SK-N-SH (cell line): ENCODE results near the gene GATA2. TPM values are rescaled to one million over a fixed set of nuclear protein-coding genes. Genes with fewer than 3 reads are reported as not detected.

Experiments used
- CTCF ChIA-PET: fragments of 300-600, 350-600 bp; formaldehyde crosslinking; extraction: SDS; loops from one replicate; lab custom pipeline; 2021; lab: Yijun Ruan, JAX
- POLR2A ChIA-PET: fragments of 350-600 bp; sonication (Branson Sonifier 250); formaldehyde crosslinking; extraction: SDS; loops from one replicate; lab custom pipeline; 2020; ENCODE audit warnings: antibody characterized with exemption, inconsistent platforms; lab: Yijun Ruan, JAX
- DNase-seq: peaks from one replicate; pipeline ENCODE4 v3.0.0; 2012
- H2AFZ ChIP-seq: fragments of 200-600 bp; sonication (generic); 2 replicates; pipeline ENCODE4 v1.8.1; 2016; ENCODE audit warnings: antibody characterized with exemption, mild to moderate bottlenecking, low read depth
- H3F3A ChIP-seq: fragments of 200-600 bp; sonication (generic); replicated peaks from 2 replicates; pipeline ENCODE3; 2016; ENCODE audit warnings: antibody characterized with exemption, mild to moderate bottlenecking; ENCODE audit not compliant: insufficient read depth
- H3K27ac ChIP-seq, 2 experiments: fragments of 200-500 bp in 1 of 2; fragments of 200-600 bp in 1 of 2; sonication (Bioruptor generic) in 1 of 2; sonication (generic), shearing (Covaris generic) in 1 of 2; 2 replicates each; pipeline versions ENCODE4 v1.5.1 to v1.6.1; 2014 to 2016; ENCODE audit warnings: low read depth in 2 of 2, inconsistent platforms in 1 of 2, low read length in 1 of 2, mild to moderate bottlenecking in 1 of 2, mixed read lengths in 1 of 2
- H3K27me3 ChIP-seq: fragments of 200-600 bp; sonication (generic), shearing (Covaris generic); 2 replicates; pipeline ENCODE4 v1.6.1; 2016; ENCODE audit warnings: mixed run types; ENCODE audit not compliant: insufficient read depth
- H3K36me3 ChIP-seq, 2 experiments: fragments of 200-500 bp in 1 of 2; fragments of 200-600 bp in 1 of 2; sonication (Bioruptor generic) in 1 of 2; sonication (generic) in 1 of 2; replicated peaks in 1 of 2; 2 replicates each; pipeline versions ENCODE3 to v1.5.1; 2014 to 2016; ENCODE audit warnings: low read length in 1 of 2, mild to moderate bottlenecking in 1 of 2; ENCODE audit not compliant: insufficient read depth in 2 of 2, control insufficient read depth in 1 of 2
- H3K4me1 ChIP-seq, 2 experiments: fragments of 200-500 bp in 1 of 2; fragments of 200-600 bp in 1 of 2; sonication (Bioruptor generic) in 1 of 2; sonication (generic), shearing (Covaris generic) in 1 of 2; 2 replicates each; pipeline versions ENCODE4 v1.5.1 to v1.6.1; 2014 to 2016; ENCODE audit warnings: low read depth in 1 of 2, low read length in 1 of 2, mixed run types in 1 of 2; ENCODE audit not compliant: insufficient read depth in 2 of 2, control insufficient read depth in 1 of 2
- H3K4me2 ChIP-seq: fragments of 200-600 bp; sonication (generic), shearing (Covaris generic); 2 replicates; pipeline ENCODE4 v1.6.1; 2017; ENCODE audit warnings: mixed run types
- H3K4me3 ChIP-seq, 2 experiments: fragments of 200-500 bp in 1 of 2; fragments of 200-600 bp in 1 of 2; sonication (Bioruptor generic) in 1 of 2; sonication (generic), shearing (Covaris generic) in 1 of 2; 2 replicates each; pipeline versions ENCODE4 v1.5.1 to v1.8.1; 2014 to 2016; ENCODE audit warnings: low read depth in 2 of 2, inconsistent platforms in 1 of 2, low read length in 1 of 2, mild to moderate bottlenecking in 1 of 2, mixed read lengths in 1 of 2, moderate library complexity in 1 of 2
- H3K79me2 ChIP-seq: fragments of 200-600 bp; sonication (generic); 2 replicates; pipeline ENCODE4 v1.8.1; 2017; ENCODE audit warnings: mild to moderate bottlenecking; ENCODE audit not compliant: insufficient read depth
- H3K9ac ChIP-seq: fragments of 200-600 bp; sonication (generic); 2 replicates; pipeline ENCODE4 v1.6.1; 2017; ENCODE audit warnings: mixed run types
- H3K9me2 ChIP-seq: fragments of 200-600 bp; sonication (generic); 2 replicates; pipeline ENCODE4 v1.6.1; 2017; ENCODE audit warnings: mixed run types
- H3K9me3 ChIP-seq: fragments of 200-600 bp; sonication (generic); 2 replicates; pipeline ENCODE4 v1.6.1; 2017; ENCODE audit warnings: mixed run types, mild to moderate bottlenecking, moderate library complexity
- H4K20me1 ChIP-seq: fragments of 200-600 bp; sonication (generic); 2 replicates; pipeline ENCODE4 v1.6.1; 2017; ENCODE audit warnings: mild to moderate bottlenecking, mixed run types; ENCODE audit not compliant: insufficient read depth
- CHD2 ChIP-seq: fragments of 150-350 bp; IDR thresholded peaks from 2 replicates; pipeline ENCODE4 v1.6.1; 2018; ENCODE audit warnings: low read length; ENCODE audit not compliant: partially characterized antibody
- EZH2phosphoT487 ChIP-seq: fragments of 200-600 bp; sonication (generic); IDR thresholded peaks from 2 replicates; pipeline ENCODE4 v1.6.1; 2017; ENCODE audit warnings: low read depth, mixed run types, mild to moderate bottlenecking, antibody characterized with exemption, moderate library complexity, borderline replicate concordance
- FOXM1 ChIP-seq: IDR thresholded peaks from 2 replicates; pipeline ENCODE4 v1.4.0; 2012; ENCODE audit warnings: low read depth, mild to moderate bottlenecking
- MEF2A ChIP-seq: IDR thresholded peaks from 2 replicates; pipeline ENCODE4 v1.4.0; 2012; ENCODE audit warnings: low read depth, borderline replicate concordance
- NRF1 ChIP-seq: IDR thresholded peaks from 2 replicates; pipeline ENCODE4 v1.6.1; 2012; ENCODE audit warnings: low read depth, mild to moderate bottlenecking, low read length
- RXRA ChIP-seq: IDR thresholded peaks from 2 replicates; pipeline ENCODE4 v1.4.0; 2012; ENCODE audit warnings: low read depth, mild to moderate bottlenecking, borderline replicate concordance
- SMC3 ChIP-seq: IDR thresholded peaks from 2 replicates; pipeline ENCODE4 v1.6.1; 2012; ENCODE audit warnings: low read depth, low read length, improper control_type of control experiment
- TAF1 ChIP-seq: IDR thresholded peaks from 2 replicates; pipeline ENCODE4 v1.6.1; 2012; ENCODE audit warnings: low read depth, mild to moderate bottlenecking, low read length, moderate library complexity, borderline replicate concordance
- YY1 ChIP-seq: IDR thresholded peaks from 2 replicates; pipeline ENCODE4 v1.4.0; 2012; ENCODE audit warnings: low read depth, mild to moderate bottlenecking
- WGBS: methylation state at CpG from one replicate; pipeline ENCODE4 v1.1.6; 2017; ENCODE audit warnings: low lambda C conversion rate; 5-methylcytosine and 5-hydroxymethylcytosine counted together
- polyA plus RNA-seq, 3 experiments: library from polyadenylated mRNA; depleted of rRNA; stranded (reverse); fragments of >200 nt; gene quantifications; 2 replicates each; pipeline ENCODE4 v1.2.3, GENCODE V29; 2012
- TF ChIP-seq, protein P1 (sequence below): IDR thresholded peaks from 2 replicates; pipeline ENCODE4; 2012
- TF ChIP-seq, protein P2 (sequence below): IDR thresholded peaks from 2 replicates; pipeline ENCODE4 v1.6.1; 2012; ENCODE audit warnings: mild to moderate bottlenecking, low read depth, low read length, moderate library complexity

GATA2 gene
- polyA plus RNA-seq, 1 of the 3 experiments (the other 2 are of a cell fraction), result 5.5 TPM

DNA sequence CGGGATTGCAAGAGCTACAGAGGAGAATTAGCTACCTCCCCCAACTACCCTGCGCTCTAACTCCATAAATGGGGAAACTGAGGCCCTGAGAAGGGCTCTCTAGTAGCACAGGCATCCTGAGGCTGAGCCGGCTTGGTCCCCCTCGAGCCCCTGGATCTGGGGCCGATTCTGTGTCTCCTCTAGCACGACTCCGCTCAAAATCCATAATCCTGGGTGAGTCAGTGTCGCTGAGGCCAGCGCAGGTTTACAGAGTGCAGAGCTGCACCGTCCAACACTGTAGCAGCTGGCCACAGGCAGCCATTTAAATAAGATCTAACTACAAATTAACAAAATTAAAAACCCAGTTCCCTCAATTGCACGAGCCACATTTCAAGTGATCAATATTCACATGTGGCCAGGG is 10.8 kb downstream of the GATA2 start (continued):
- TF ChIP-seq, protein P1, sequence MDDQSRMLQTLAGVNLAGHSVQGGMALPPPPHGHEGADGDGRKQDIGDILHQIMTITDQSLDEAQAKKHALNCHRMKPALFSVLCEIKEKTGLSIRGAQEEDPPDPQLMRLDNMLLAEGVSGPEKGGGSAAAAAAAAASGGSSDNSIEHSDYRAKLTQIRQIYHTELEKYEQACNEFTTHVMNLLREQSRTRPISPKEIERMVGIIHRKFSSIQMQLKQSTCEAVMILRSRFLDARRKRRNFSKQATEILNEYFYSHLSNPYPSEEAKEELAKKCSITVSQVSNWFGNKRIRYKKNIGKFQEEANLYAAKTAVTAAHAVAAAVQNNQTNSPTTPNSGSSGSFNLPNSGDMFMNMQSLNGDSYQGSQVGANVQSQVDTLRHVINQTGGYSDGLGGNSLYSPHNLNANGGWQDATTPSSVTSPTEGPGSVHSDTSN, result no peak

DNA sequence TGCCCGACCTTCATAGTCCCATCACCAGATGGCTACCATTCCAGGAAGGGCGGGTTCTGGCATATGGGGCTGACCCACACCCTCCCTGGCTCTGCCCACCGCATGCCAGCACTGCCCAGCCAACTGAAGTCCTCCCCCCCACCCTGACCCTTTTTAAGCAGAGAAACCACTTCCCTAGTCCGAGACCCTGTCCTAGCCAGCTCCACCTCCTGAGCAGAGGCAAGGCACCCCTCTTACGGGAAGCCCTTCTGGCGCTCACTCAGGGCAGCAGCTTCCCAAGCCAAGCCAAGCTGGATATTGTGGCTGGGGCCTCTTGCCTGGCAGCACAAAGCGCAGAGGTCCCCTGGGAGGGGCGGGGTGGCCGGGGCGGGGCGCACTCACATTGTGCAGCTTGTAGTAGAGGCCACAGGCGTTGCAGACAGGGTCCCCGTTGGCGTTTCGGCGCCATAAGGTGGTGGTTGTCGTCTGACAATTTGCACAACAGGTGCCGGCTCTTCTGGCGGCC is 11.5 kb downstream of the GATA2 start:
- no peaks in the 10 kb centered on the region for H3K27me3 ChIP-seq
- CTCF ChIA-PET, result interaction anchor here (1.1 to 13.1 kb wide), 10 partner anchors 9 to 311 kb away, joined by 3 to 177 read pairs (median 10); no protein-coding TSS in a partner anchor
- no peak for TF ChIP-seq CHD2
- TF ChIP-seq, protein P2, sequence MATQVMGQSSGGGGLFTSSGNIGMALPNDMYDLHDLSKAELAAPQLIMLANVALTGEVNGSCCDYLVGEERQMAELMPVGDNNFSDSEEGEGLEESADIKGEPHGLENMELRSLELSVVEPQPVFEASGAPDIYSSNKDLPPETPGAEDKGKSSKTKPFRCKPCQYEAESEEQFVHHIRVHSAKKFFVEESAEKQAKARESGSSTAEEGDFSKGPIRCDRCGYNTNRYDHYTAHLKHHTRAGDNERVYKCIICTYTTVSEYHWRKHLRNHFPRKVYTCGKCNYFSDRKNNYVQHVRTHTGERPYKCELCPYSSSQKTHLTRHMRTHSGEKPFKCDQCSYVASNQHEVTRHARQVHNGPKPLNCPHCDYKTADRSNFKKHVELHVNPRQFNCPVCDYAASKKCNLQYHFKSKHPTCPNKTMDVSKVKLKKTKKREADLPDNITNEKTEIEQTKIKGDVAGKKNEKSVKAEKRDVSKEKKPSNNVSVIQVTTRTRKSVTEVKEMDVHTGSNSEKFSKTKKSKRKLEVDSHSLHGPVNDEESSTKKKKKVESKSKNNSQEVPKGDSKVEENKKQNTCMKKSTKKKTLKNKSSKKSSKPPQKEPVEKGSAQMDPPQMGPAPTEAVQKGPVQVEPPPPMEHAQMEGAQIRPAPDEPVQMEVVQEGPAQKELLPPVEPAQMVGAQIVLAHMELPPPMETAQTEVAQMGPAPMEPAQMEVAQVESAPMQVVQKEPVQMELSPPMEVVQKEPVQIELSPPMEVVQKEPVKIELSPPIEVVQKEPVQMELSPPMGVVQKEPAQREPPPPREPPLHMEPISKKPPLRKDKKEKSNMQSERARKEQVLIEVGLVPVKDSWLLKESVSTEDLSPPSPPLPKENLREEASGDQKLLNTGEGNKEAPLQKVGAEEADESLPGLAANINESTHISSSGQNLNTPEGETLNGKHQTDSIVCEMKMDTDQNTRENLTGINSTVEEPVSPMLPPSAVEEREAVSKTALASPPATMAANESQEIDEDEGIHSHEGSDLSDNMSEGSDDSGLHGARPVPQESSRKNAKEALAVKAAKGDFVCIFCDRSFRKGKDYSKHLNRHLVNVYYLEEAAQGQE, result no peak
- TF ChIP-seq FOXM1, result no peak
- TF ChIP-seq RXRA, result no peak
- no peak for TF ChIP-seq MEF2A
- no peak for TF ChIP-seq YY1
- no peak for TF ChIP-seq TAF1
- TF ChIP-seq EZH2phosphoT487, result no peak
- no peak for TF ChIP-seq NRF1
- TF ChIP-seq SMC3, result no peak
- TF ChIP-seq, all 33 proteins: peak for 0
- WGBS, result 86% methylated on average over 14 of the region's 19 CpGs
- DNase-seq, result peak; percentile 60
- no peak overlapping the region for H3K9ac ChIP-seq
- no peak overlapping the region for H3K4me2 ChIP-seq
- H3K4me3 ChIP-seq, result no peak overlapping the region; a peak in 1 of 4 replicates
- no peaks in the 10 kb centered on the region for H3K9me3 ChIP-seq
- peaks cover 8 to 43% of the 10 kb centered on the region in 2 experiments for H3K4me1 ChIP-seq
- peaks cover 0 to 29% of the 10 kb centered on the region in 2 experiments for H3K36me3 ChIP-seq
- no peak overlapping the region for H2AFZ ChIP-seq
- peaks cover 7% of the 10 kb centered on the region for H3F3A ChIP-seq
- POLR2A ChIA-PET, result interaction anchor here (0.7 to 7.8 kb wide), 13 partner anchors 8 to 88 kb away, joined by 3 to 100 read pairs (median 16); partner anchors contain the start of gene GATA2
- peak overlapping the region in 1 of 2 experiments; percentile 97; a peak in 2 of 4 replicates for H3K27ac ChIP-seq
- H3K9me2 ChIP-seq, result no peaks in the 10 kb centered on the region
- H4K20me1 ChIP-seq, result no peaks in the 10 kb centered on the region
- peaks cover 19% of the 10 kb centered on the region; the same call in 1 of the 2 replicates for H3K79me2 ChIP-seq
